ENCODE data around the gene CFL2. TPM values are rescaled to one million over a fixed set of nuclear protein-coding genes. Genes with fewer than 3 reads are reported as not detected.
A peak's percentile ranks its signal among the peaks of the same experiment; 100 is the strongest.

The CFL2 gene
- total and polyA plus RNA-seq, 8 donors, result 22.0 to 214 (median 43.0) TPM

- H3K9me3 ChIP-seq, result no peaks in the 10 kb centered on the region
- 33 to 47% (median 39%) methylated on average over 8 of the region's 8 CpGs for WGBS, 5 donors
- no peaks in the 10 kb centered on the region for H3K27me3 ChIP-seq
- DNase-seq, result peak in 1 of 2 donors; percentile 22
- peak overlapping the region; percentile 74 to 99 (median 86) for H3K4me3 ChIP-seq
- H3K36me3 ChIP-seq, result peaks cover 0 to 9% (median 7%) of the 10 kb centered on the region in 4 donors
- H3K4me1 ChIP-seq, result peaks cover 0 to 45% (median 34%) of the 10 kb centered on the region in 4 donors
- peak overlapping the region in 4 of 5 donors; percentile 96 to 99 (median 97) for H3K27ac ChIP-seq
- no peak for TF ChIP-seq POLR2AphosphoS5 (IDR thresholded peaks at IDR 0.05)
- no peak for TF ChIP-seq CTCF (IDR thresholded peaks at IDR 0.05)
- TF ChIP-seq EP300 (IDR thresholded peaks at IDR 0.05), result no peak
- TF ChIP-seq POLR2A (IDR thresholded peaks at IDR 0.05), result no peak
- intact Hi-C loops (cut with DNase I; ENCODE audit: low total_unique reads), result no loop called here
Measured at GRCh38 chr14:34715127-34715863, 902 bp upstream of the CFL2 start.

- Histone ChIP-seq H3K9me3 (no peaks in the 10 kb centered on the region), H3K27me3 (no peaks in the 10 kb centered on the region), H3K36me3 (peaks cover 0 to 9% (median 7%) of the 10 kb centered on the region in 4 donors), H3K27ac (peak overlapping the region; percentile 87 to 99 (median 96)), H3K4me3 (peak overlapping the region; percentile 74 to 99 (median 86)), H3K4me1 (peaks cover 0 to 60% (median 43%) of the 10 kb centered on the region in 4 donors)
- TF ChIP-seq EP300 (IDR thresholded peaks at IDR 0.05), result peak; percentile 73
- TF ChIP-seq CTCF (IDR thresholded peaks at IDR 0.05), result no peak
- TF ChIP-seq POLR2A (IDR thresholded peaks at IDR 0.05), result no peak
- peak; percentile 65 to 85 (median 81) for TF ChIP-seq POLR2AphosphoS5 (IDR thresholded peaks at IDR 0.05)
- 1 to 3% (median 2%) methylated on average over 31 to 33 of the region's 33 CpGs for WGBS, 5 donors
- peak; percentile 27 to 80 for DNase-seq
- intact Hi-C loops (cut with DNase I; ENCODE audit: low total_unique reads), result no loop called here
Measured at GRCh38 chr14:34713681-34714319, 593 bp downstream of the CFL2 start.

DNA sequence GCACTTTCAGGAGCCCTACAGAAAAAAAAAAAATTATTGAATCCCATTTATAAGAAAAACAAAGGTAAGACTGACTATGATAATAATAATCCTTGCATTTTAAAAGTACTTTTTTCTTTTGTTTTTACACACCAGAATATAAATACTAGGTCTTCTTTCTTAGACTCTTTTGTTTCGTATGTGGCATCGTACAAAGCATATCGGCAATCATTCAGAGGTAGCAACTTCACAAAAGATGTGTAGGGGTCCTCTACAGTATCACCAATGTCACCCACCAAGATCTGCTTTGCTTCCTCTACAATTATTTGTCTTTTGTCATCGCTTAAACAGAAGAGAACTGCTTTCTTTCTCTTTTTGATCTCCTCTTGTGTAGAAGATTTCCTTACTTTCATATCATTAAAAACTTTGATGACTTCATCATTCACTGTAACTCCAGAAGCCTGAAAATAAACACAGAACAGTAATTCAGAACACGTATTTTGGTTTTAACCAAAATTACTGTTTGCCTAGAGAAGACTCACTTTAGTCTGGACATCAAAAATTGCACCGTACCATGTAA is 1.2 kb downstream of the CFL2 start:
- TF ChIP-seq POLR2A (IDR thresholded peaks at IDR 0.05) (no peak), EP300 (IDR thresholded peaks at IDR 0.05) (no peak), CTCF (IDR thresholded peaks at IDR 0.05) (no peak), POLR2AphosphoS5 (IDR thresholded peaks at IDR 0.05) (no peak)
- Histone ChIP-seq H3K4me1 (peaks cover 0 to 60% (median 43%) of the 10 kb centered on the region in 4 donors), H3K4me3 (peak overlapping the region; percentile 74 to 99 (median 86)), H3K27ac (peak overlapping the region; percentile 45 to 99 (median 96)), H3K36me3 (peaks cover 0 to 9% (median 7%) of the 10 kb centered on the region in 4 donors), H3K27me3 (no peaks in the 10 kb centered on the region), H3K9me3 (no peaks in the 10 kb centered on the region)
- intact Hi-C loops (cut with DNase I; ENCODE audit: low total_unique reads), result no loop called here
- DNase-seq, result no peak
- 52 to 64% (median 61%) methylated on average over 6 of the region's 6 CpGs for WGBS, 5 donors
